Spleen (tissue), 11 donors: ENCODE results near the gene COL21A1. TPM values are rescaled to one million over a fixed set of nuclear protein-coding genes. Genes with fewer than 3 reads are reported as not detected.

ENCODE experiments used
- DNase-seq: peaks from one replicate; pipeline ENCODE4 v3.0.0-alpha.2; 2020
- H3K27ac ChIP-seq, 8 donors: fragments of 200-600 bp; sonication (generic) in 7 of 8; 1 replicate in 4 of 8; 2 replicates in 4 of 8; pipeline versions ENCODE4 v1.5.0 to v1.8.0; 2016 to 2021; ENCODE audit warnings: inconsistent platforms in 4 of 8, mild to moderate bottlenecking in 4 of 8, moderate library complexity in 1 of 8
- H3K27me3 ChIP-seq, 7 donors: fragments of 200-600 bp; sonication (generic) in 6 of 7; replicated peaks in 1 of 7; 1 replicate in 4 of 7; 2 replicates in 3 of 7; pipeline versions ENCODE4 v1.5.0 to v1.8.0; 2016 to 2021; ENCODE audit warnings: inconsistent platforms in 3 of 7, mild to moderate bottlenecking in 1 of 7
- H3K36me3 ChIP-seq, 6 donors: fragments of 200-600 bp; sonication (generic) in 5 of 6; 1 replicate in 4 of 6; 2 replicates in 2 of 6; pipeline versions ENCODE4 v1.5.0 to v1.8.0; 2016 to 2021; ENCODE audit warnings: inconsistent platforms in 2 of 6
- H3K4me1 ChIP-seq, 6 donors: fragments of 200-600 bp; sonication (generic) in 5 of 6; 1 replicate in 3 of 6; 2 replicates in 3 of 6; pipeline versions ENCODE4 v1.5.0 to v1.8.0; 2016 to 2021; ENCODE audit warnings: inconsistent platforms in 3 of 6
- H3K4me3 ChIP-seq, 8 donors: fragments of 200-600 bp; sonication (generic) in 7 of 8; 1 replicate in 4 of 8; 2 replicates in 4 of 8; pipeline versions ENCODE4 v1.5.0 to v1.8.0; 2016 to 2021; ENCODE audit warnings: inconsistent platforms in 4 of 8, mild to moderate bottlenecking in 4 of 8, moderate library complexity in 2 of 8
- H3K9me3 ChIP-seq, 8 donors: fragments of 200-600 bp; sonication (generic) in 7 of 8; 1 replicate in 4 of 8; 2 replicates in 4 of 8; pipeline versions ENCODE4 v1.5.0 to v1.8.0; 2016 to 2021; ENCODE audit warnings: inconsistent platforms in 4 of 8
- CTCF ChIP-seq, 11 experiments: fragments of 200-600 bp in 7 of 11; fragments of 450-650 bp in 4 of 11; sonication (generic) in 4 of 11; IDR thresholded peaks in 8 of 11; conservative IDR thresholded peaks in 3 of 11; 1 replicate in 7 of 11; 2 replicates in 4 of 11; pipeline versions ENCODE4 v1.4.0 to v1.8.0; 2016 to 2021; ENCODE audit warnings: antibody characterized with exemption in 11 of 11, inconsistent platforms in 4 of 11, mild to moderate bottlenecking in 1 of 11
- POLR2A ChIP-seq, 3 donors: fragments of 450-650 bp; IDR thresholded peaks; one replicate each; pipeline ENCODE4 v1.5.1; 2017; ENCODE audit warnings: antibody characterized with exemption in 3 of 3, mild to moderate bottlenecking in 1 of 3
- POLR2AphosphoS5 ChIP-seq, 3 donors: sonication (generic); formaldehyde crosslinking; IDR thresholded peaks; one replicate each; pipeline ENCODE4 v1.5.1; 2017; ENCODE audit warnings: antibody characterized with exemption in 3 of 3
- WGBS, 5 donors: extraction: QIAGEN DNeasy Blood & Tissue Kit in 3 of 5; methylation state at CpG; one replicate each; pipeline versions ENCODE4 v1.1.5 to v1.1.7; 2013 to 2018; 5-methylcytosine and 5-hydroxymethylcytosine counted together
- intact Hi-C: fragments of 100-400 bp; cut with DNase I; formaldehyde crosslinking; loops from one replicate; pipeline ENCODE4 v1.15.0; 2023; ENCODE audit warnings: low total_unique reads
- polyA plus RNA-seq, 3 donors: library from polyadenylated mRNA; stranded (reverse); fragments of 200-250 nt; gene quantifications; one replicate each; pipeline ENCODE4 v1.2.1, GENCODE V29; 2013
- total RNA-seq, 7 donors: library from RNA; depleted of rRNA in 3 of 7; stranded (reverse); fragments of >200 nt in 3 of 7; fragmentation: NEBNext Ultra II Directional in 4 of 7; extraction: Animal tissue kit (Norgen Biotek cat#: 25700) in 4 of 7; gene quantifications; one replicate each; pipeline versions ENCODE4 v1.1.0 to v1.2.1, GENCODE V29; 2016 to 2021
- donor health status: healthy with polysubstance abuse.
- donor health status: DM: no; HTN: no; CAD: no; lungs with moderate emphysema.
- donor health status: DM: no; HTN: no; CAD: no.
- donor health status: Bipolar disorder and iron deficiency.
- donor health status: healthy.
- donor health status: DM: no; HTN: no; CAD: no.
- donor health status: DM: yes; HTN: yes; CAD: no.

The COL21A1 gene
- total and polyA plus RNA-seq, 10 donors = 0.13 to 2.9 (median 0.60) TPM

GRCh38 chr6:56227071-56227879 lies 20.1 kb downstream of the COL21A1 start:
- Histone ChIP-seq H3K27me3 (no peaks in the 10 kb centered on the region), H3K4me3 (no peak overlapping the region), H3K27ac (no peak overlapping the region), H3K4me1 (no peaks in the 10 kb centered on the region), H3K9me3 (no peaks in the 10 kb centered on the region), H3K36me3 (no peaks in the 10 kb centered on the region)
- TF ChIP-seq POLR2A (IDR thresholded peaks at IDR 0.05) (no peak), CTCF (IDR thresholded peaks at IDR 0.05 in 8 of 11, conservative IDR thresholded peaks at IDR 0.05 in 3 of 11) (no peak), POLR2AphosphoS5 (IDR thresholded peaks at IDR 0.05) (no peak)
- DNase-seq = no peak
- 35 to 69% (median 59%) methylated on average over 2 of the region's 2 CpGs for WGBS, 5 donors
- intact Hi-C loops = no loop called here

- TF ChIP-seq POLR2A (IDR thresholded peaks at IDR 0.05) (no peak), POLR2AphosphoS5 (IDR thresholded peaks at IDR 0.05) (no peak), CTCF (IDR thresholded peaks at IDR 0.05 in 8 of 11, conservative IDR thresholded peaks at IDR 0.05 in 3 of 11) (no peak)
- Histone ChIP-seq H3K9me3 (no peaks in the 10 kb centered on the region), H3K27ac (no peak overlapping the region), H3K4me1 (no peaks in the 10 kb centered on the region), H3K36me3 (no peaks in the 10 kb centered on the region), H3K27me3 (no peaks in the 10 kb centered on the region), H3K4me3 (no peak overlapping the region)
- intact Hi-C loops = no loop called here
- 58 to 91% (median 80%) methylated on average over 1 of the region's 1 CpG for WGBS, 5 donors
- no peak for DNase-seq
These were observed 23.4 kb downstream of the COL21A1 start for GRCh38 chr6:56223995-56224394.

GRCh38 chr6:56222499-56222898 lies 24.9 kb downstream of the COL21A1 start:
- Histone ChIP-seq H3K27ac (no peak overlapping the region), H3K4me3 (no peak overlapping the region), H3K36me3 (no peaks in the 10 kb centered on the region), H3K4me1 (no peaks in the 10 kb centered on the region), H3K27me3 (no peaks in the 10 kb centered on the region), H3K9me3 (no peaks in the 10 kb centered on the region)
- TF ChIP-seq CTCF (IDR thresholded peaks at IDR 0.05 in 8 of 11, conservative IDR thresholded peaks at IDR 0.05 in 3 of 11) (no peak), POLR2A (IDR thresholded peaks at IDR 0.05) (no peak), POLR2AphosphoS5 (IDR thresholded peaks at IDR 0.05) (no peak)
- intact Hi-C loops = no loop called here
- DNase-seq = no peak

- TF ChIP-seq CTCF (IDR thresholded peaks at IDR 0.05 in 8 of 11, conservative IDR thresholded peaks at IDR 0.05 in 3 of 11) (no peak), POLR2AphosphoS5 (IDR thresholded peaks at IDR 0.05) (no peak), POLR2A (IDR thresholded peaks at IDR 0.05) (no peak)
- Histone ChIP-seq H3K27ac (no peak overlapping the region), H3K4me3 (no peak overlapping the region), H3K27me3 (no peaks in the 10 kb centered on the region), H3K4me1 (no peaks in the 10 kb centered on the region), H3K9me3 (no peaks in the 10 kb centered on the region), H3K36me3 (no peaks in the 10 kb centered on the region)
- intact Hi-C loops = no loop called here
- DNase-seq = no peak
These were observed 27.3 kb downstream of the COL21A1 start for GRCh38 chr6:56220078-56220477.
